HL-60 (cell line): Measurements from ENCODE around the gene POU2F3.

Source experiments
- DNase-seq, 2 experiments: peaks; one replicate each; pipeline ENCODE4 v3.0.0-alpha.2; 2010 to 2020; ENCODE audit warnings: low read depth in 1 of 2, low spot score in 1 of 2
- H3K27ac ChIP-seq: fragments of 250-450 bp; sonication (Bioruptor Pico); replicated peaks from 2 replicates; pipeline ENCODE4 v1.5.1; 2020; ENCODE audit warnings: mild to moderate bottlenecking, moderate library complexity
- H3K27me3 ChIP-seq: fragments of 250-450 bp; sonication (Bioruptor Pico); 2 replicates; pipeline ENCODE4 v1.5.1; 2021; ENCODE audit warnings: mild to moderate bottlenecking, moderate library complexity; ENCODE audit not compliant: insufficient read depth, poor library complexity, severe bottlenecking
- H3K4me3 ChIP-seq: replicated peaks from 2 replicates; pipeline ENCODE4 v1.5.1; 2011; ENCODE audit warnings: mild to moderate bottlenecking, control low read depth, low read length; ENCODE audit not compliant: insufficient read depth
- GABPA ChIP-seq: IDR thresholded peaks from 2 replicates; pipeline ENCODE4 v1.6.1; 2012; ENCODE audit warnings: low read depth
- POLR2AphosphoS5 ChIP-seq: IDR thresholded peaks from 2 replicates; pipeline ENCODE4 v1.6.1; 2012; ENCODE audit warnings: low read depth
- SPI1 ChIP-seq: IDR thresholded peaks from 2 replicates; pipeline ENCODE4 v1.6.1; 2012; ENCODE audit warnings: low read depth, mild to moderate bottlenecking, borderline replicate concordance
- TF ChIP-seq, protein P1 (sequence below): IDR thresholded peaks from one replicate; pipeline ENCODE4 v1.5.1; 2011; ENCODE audit warnings: low read length, control low read depth, inconsistent platforms; ENCODE audit not compliant: insufficient read depth
- TF ChIP-seq, protein P2 (sequence below): IDR thresholded peaks from 2 replicates; pipeline ENCODE4 v1.6.1; 2012; ENCODE audit warnings: low read depth; ENCODE audit not compliant: insufficient replicate concordance

POU2F3 gene

DNA sequence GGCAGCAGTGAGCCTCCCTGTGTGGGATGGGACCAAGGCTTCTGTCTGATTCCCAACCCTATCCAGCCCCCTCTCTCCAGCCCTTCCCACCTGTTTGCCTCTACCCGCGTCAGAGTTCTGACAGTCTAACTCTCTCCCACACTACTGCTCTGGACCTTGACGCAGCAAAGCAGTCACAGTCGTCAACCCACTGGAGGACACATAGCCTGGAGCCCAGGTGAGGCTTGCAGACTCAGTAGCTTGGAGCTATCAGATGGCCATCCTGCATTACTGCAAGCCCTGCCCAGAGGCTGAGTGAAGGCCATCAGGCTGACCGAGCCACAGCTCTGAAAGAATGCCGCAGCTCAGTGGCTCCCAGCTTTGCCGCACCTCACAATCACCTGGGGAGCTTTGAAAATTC is 25.4 kb upstream of the POU2F3 start:
- TF ChIP-seq POLR2AphosphoS5 (no peak), GABPA (no peak)
- TF ChIP-seq, protein P1, sequence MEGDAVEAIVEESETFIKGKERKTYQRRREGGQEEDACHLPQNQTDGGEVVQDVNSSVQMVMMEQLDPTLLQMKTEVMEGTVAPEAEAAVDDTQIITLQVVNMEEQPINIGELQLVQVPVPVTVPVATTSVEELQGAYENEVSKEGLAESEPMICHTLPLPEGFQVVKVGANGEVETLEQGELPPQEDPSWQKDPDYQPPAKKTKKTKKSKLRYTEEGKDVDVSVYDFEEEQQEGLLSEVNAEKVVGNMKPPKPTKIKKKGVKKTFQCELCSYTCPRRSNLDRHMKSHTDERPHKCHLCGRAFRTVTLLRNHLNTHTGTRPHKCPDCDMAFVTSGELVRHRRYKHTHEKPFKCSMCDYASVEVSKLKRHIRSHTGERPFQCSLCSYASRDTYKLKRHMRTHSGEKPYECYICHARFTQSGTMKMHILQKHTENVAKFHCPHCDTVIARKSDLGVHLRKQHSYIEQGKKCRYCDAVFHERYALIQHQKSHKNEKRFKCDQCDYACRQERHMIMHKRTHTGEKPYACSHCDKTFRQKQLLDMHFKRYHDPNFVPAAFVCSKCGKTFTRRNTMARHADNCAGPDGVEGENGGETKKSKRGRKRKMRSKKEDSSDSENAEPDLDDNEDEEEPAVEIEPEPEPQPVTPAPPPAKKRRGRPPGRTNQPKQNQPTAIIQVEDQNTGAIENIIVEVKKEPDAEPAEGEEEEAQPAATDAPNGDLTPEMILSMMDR, result no peak
- TF ChIP-seq, protein P2, sequence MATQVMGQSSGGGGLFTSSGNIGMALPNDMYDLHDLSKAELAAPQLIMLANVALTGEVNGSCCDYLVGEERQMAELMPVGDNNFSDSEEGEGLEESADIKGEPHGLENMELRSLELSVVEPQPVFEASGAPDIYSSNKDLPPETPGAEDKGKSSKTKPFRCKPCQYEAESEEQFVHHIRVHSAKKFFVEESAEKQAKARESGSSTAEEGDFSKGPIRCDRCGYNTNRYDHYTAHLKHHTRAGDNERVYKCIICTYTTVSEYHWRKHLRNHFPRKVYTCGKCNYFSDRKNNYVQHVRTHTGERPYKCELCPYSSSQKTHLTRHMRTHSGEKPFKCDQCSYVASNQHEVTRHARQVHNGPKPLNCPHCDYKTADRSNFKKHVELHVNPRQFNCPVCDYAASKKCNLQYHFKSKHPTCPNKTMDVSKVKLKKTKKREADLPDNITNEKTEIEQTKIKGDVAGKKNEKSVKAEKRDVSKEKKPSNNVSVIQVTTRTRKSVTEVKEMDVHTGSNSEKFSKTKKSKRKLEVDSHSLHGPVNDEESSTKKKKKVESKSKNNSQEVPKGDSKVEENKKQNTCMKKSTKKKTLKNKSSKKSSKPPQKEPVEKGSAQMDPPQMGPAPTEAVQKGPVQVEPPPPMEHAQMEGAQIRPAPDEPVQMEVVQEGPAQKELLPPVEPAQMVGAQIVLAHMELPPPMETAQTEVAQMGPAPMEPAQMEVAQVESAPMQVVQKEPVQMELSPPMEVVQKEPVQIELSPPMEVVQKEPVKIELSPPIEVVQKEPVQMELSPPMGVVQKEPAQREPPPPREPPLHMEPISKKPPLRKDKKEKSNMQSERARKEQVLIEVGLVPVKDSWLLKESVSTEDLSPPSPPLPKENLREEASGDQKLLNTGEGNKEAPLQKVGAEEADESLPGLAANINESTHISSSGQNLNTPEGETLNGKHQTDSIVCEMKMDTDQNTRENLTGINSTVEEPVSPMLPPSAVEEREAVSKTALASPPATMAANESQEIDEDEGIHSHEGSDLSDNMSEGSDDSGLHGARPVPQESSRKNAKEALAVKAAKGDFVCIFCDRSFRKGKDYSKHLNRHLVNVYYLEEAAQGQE, result no peak

DNA sequence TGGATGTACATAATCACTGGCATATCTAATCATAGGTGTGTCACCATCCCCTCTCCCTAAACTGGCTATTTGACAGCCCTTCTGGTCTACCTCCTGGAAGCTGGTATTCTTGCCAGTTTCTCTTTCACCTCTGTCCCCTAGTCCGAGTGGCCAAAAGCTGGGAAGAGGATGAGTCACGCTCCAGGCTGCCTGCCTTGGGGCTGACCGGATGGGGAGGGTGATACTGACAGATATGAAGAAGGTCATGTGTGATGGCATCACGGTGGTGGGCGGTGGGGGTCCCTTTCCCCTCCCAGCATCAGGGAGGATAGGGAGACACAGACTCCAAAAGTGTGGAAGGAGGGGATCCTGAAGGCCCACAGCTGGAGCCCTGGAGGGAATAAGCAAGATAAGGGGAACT is 24.3 kb upstream of the POU2F3 start:
- TF ChIP-seq, protein P1, result no peak
- TF ChIP-seq GABPA (no peak), POLR2AphosphoS5 (no peak), SPI1 (no peak)
- TF ChIP-seq, protein P2, result no peak
- H3K4me3 ChIP-seq, result no peak overlapping the region
- H3K27me3 ChIP-seq, result no peaks in the 10 kb centered on the region
- H3K27ac ChIP-seq, result no peak overlapping the region
- no peak for DNase-seq

More for the DNA sequence above, 25.4 kb upstream of the POU2F3 start:
- H3K27me3 ChIP-seq, result no peaks in the 10 kb centered on the region
- DNase-seq, result no peak
- no peak overlapping the region for H3K27ac ChIP-seq
- H3K4me3 ChIP-seq, result no peak overlapping the region

DNA sequence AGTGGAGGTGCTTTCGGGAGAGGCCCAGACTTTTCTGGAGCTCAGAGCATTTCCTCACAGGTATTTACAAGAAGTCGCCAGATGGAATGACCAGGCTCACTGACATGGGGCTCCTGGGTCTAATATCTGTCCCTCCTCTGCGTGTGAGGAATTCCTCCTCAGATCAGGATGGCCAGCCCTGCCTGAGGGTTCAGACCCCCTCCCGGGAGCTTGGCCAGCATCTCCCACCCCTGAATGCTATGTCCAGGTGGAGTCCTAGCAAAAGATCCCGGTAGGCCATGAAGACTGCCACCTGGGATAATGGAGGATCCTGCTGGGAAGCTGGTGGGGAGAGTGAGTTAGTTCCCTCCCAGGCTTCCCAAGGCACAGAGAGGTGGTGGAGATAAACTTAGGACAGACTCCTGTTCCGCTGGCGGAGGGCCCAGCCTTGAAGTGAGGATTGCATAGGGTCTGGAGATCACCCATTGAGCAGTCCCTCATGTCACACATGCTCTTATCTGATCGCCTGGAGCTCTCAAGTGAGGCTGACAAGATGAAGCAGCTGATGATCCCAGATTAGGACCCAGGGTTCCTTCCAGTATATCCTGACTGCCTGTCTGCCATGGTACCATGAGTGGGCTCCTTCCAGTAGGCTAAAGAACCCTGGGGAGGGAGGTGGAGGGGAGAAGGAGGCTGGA is 23.4 kb upstream of the POU2F3 start:
- H3K27ac ChIP-seq, result no peak overlapping the region
- TF ChIP-seq SPI1 (no peak), POLR2AphosphoS5 (no peak), GABPA (no peak)
- TF ChIP-seq, protein P1, result no peak
- TF ChIP-seq, protein P2, result no peak
- H3K27me3 ChIP-seq, result no peaks in the 10 kb centered on the region
- H3K4me3 ChIP-seq, result no peak overlapping the region
- DNase-seq, result no peak
